Measurements from ENCODE around the gene NIPAL4.

The NIPAL4 gene

DNA sequence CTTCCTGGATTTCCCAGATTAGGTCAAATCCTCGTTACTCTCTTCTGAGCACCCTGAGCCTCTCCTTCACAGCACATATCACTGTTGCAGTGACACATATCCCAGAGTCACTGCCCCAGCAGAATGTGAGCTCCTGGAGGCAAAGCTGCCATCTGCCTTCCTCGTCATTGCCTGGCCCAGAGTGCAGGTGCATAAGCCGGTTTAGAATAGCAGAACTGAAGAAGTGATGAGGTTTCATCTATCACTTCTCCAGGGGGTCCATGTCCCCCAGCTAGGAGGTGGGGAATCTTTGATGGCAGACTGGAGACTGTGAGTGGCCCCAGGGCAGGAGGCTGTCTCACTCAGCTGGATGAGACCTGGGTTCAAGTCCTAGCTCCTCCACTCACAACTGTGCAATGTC, 25.8 kb downstream of the NIPAL4 start:
- Histone ChIP-seq H4K8ac (ENCODE audit: low read depth, low read length) (no peak overlapping the region), H2BK120ac (ENCODE audit: insufficient read depth, low read length, poor library complexity) (no peak overlapping the region), H3K4me3 (ENCODE audit: low read depth, low read length) (no peak overlapping the region), H3K36me3 (ENCODE audit: control insufficient read depth in 1 of 2, insufficient read depth in 2 of 2, low read length in 2 of 2) (peaks cover 64 to 75% of the 10 kb centered on the region in 2 experiments), H3K14ac (ENCODE audit: low read length) (no peak overlapping the region), H3K23ac (ENCODE audit: low read length) (no peak overlapping the region), H3K4ac (ENCODE audit: low read depth, low read length) (no peak overlapping the region), H2AK5ac (ENCODE audit: low read length) (no peak overlapping the region), H3K18ac (ENCODE audit: low read length) (no peak overlapping the region), H3K9ac (ENCODE audit: low read length) (no peak overlapping the region), H3K9me3 (ENCODE audit: insufficient read depth, low read depth, low read length) (peaks cover 2% of the 10 kb centered on the region), H2AFZ (ENCODE audit: insufficient read depth, low read length, poor library complexity) (no peak overlapping the region), H3K79me1 (ENCODE audit: low read length) (no peaks in the 10 kb centered on the region), H3K27ac (ENCODE audit: low read depth, low read length) (no peak overlapping the region), H3K4me1 (ENCODE audit: control insufficient read depth in 1 of 2, insufficient read depth in 2 of 2, low read length in 2 of 2) (no peaks in the 10 kb centered on the region), H2BK12ac (ENCODE audit: low read length) (no peak overlapping the region), H3K4me2 (ENCODE audit: low read length) (no peak overlapping the region), H4K91ac (ENCODE audit: low read depth, low read length) (no peak overlapping the region), H2BK5ac (ENCODE audit: low read depth, low read length, poor library complexity) (no peak overlapping the region), H3K27me3 (ENCODE audit: insufficient read depth, low read length) (no peaks in the 10 kb centered on the region), H4K12ac (ENCODE audit: low read depth, low read length) (no peak overlapping the region), H3K79me2 (ENCODE audit: control insufficient read depth, insufficient read depth, low read length, poor library complexity) (no peaks in the 10 kb centered on the region)
- no CpG with 5 or more reads among the region's 3 CpGs for WGBS (ENCODE audit: extremely low coverage, insufficient coverage, insufficient read length)
- DNase-seq = no peak

DNA sequence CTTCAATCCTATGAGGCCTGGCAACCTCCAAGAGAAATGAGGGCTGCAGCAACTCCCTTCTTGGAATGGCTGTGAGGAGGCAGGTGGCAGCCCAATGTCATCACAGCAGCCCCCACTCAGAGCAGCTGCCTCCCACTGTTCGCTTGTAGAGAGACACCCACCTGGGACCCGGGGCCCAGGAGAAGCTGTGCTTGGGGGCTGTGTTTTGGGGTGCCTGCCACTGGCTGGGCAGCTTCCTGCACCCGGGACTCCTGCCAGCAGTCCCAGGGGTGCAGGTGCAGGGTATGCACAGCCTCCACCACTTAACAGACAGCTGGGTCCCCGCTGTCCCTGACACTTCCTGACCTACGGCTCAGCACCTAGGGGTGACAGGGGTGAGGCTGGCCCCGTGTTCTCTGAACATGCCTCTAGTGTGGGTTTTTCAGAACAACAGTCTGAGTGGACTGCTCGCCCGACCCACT, 26.2 kb downstream of the NIPAL4 start:
- DNase-seq = no peak
- Histone ChIP-seq H3K23ac (ENCODE audit: low read length) (no peak overlapping the region), H3K4me3 (ENCODE audit: low read depth, low read length) (no peak overlapping the region), H3K9ac (ENCODE audit: low read length) (no peak overlapping the region), H3K27ac (ENCODE audit: low read depth, low read length) (no peak overlapping the region), H3K27me3 (ENCODE audit: insufficient read depth, low read length) (no peaks in the 10 kb centered on the region), H3K79me1 (ENCODE audit: low read length) (no peaks in the 10 kb centered on the region), H3K9me3 (ENCODE audit: insufficient read depth, low read depth, low read length) (peaks cover 2% of the 10 kb centered on the region), H4K12ac (ENCODE audit: low read depth, low read length) (no peak overlapping the region), H3K4ac (ENCODE audit: low read depth, low read length) (no peak overlapping the region), H2BK120ac (ENCODE audit: insufficient read depth, low read length, poor library complexity) (no peak overlapping the region), H2AK5ac (ENCODE audit: low read length) (no peak overlapping the region), H3K4me1 (ENCODE audit: control insufficient read depth in 1 of 2, insufficient read depth in 2 of 2, low read length in 2 of 2) (no peaks in the 10 kb centered on the region), H3K14ac (ENCODE audit: low read length) (no peak overlapping the region), H2BK5ac (ENCODE audit: low read depth, low read length, poor library complexity) (no peak overlapping the region), H2BK12ac (ENCODE audit: low read length) (no peak overlapping the region), H4K8ac (ENCODE audit: low read depth, low read length) (no peak overlapping the region), H3K79me2 (ENCODE audit: control insufficient read depth, insufficient read depth, low read length, poor library complexity) (no peaks in the 10 kb centered on the region), H3K18ac (ENCODE audit: low read length) (no peak overlapping the region), H2AFZ (ENCODE audit: insufficient read depth, low read length, poor library complexity) (no peak overlapping the region), H3K36me3 (ENCODE audit: control insufficient read depth in 1 of 2, insufficient read depth in 2 of 2, low read length in 2 of 2) (peaks cover 61 to 72% of the 10 kb centered on the region in 2 experiments), H4K91ac (ENCODE audit: low read depth, low read length) (no peak overlapping the region), H3K4me2 (ENCODE audit: low read length) (no peak overlapping the region)
- no CpG with 5 or more reads among the region's 8 CpGs for WGBS (ENCODE audit: extremely low coverage, insufficient coverage, insufficient read length)

DNA sequence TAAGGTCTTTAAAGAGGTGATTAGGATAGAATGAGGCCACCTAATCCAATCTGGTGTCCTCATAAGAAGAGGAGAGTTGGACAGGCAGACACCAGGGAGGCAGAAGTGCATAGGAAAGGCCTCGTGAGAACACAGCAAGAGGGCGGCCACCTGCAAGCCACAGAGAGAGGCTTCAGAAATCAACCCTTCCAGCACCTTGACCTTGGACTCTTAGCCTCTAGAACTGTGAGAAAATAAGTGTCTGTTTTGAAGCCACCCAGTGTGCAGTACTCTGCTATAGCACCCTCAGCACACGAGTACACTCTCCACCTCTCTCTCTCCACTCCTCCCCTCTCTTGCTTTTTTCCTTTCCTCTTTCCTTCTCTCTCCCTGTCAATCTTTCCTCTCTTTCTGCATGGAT, 26.8 kb downstream of the NIPAL4 start:
- H3K27me3 ChIP-seq (ENCODE audit: insufficient read depth, low read length) = no peaks in the 10 kb centered on the region
- H3K18ac ChIP-seq (ENCODE audit: low read length) = no peak overlapping the region
- no peaks in the 10 kb centered on the region for H3K4me1 ChIP-seq (ENCODE audit: control insufficient read depth in 1 of 2, insufficient read depth in 2 of 2, low read length in 2 of 2)
- H3K9me3 ChIP-seq (ENCODE audit: insufficient read depth, low read depth, low read length) = peaks cover 4% of the 10 kb centered on the region
- H3K27ac ChIP-seq (ENCODE audit: low read depth, low read length) = no peak overlapping the region
- H2AK5ac ChIP-seq (ENCODE audit: low read length) = no peak overlapping the region
- no peak overlapping the region for H2BK5ac ChIP-seq (ENCODE audit: low read depth, low read length, poor library complexity)
- no peak overlapping the region for H2BK120ac ChIP-seq (ENCODE audit: insufficient read depth, low read length, poor library complexity)
- no peak overlapping the region for H2BK12ac ChIP-seq (ENCODE audit: low read length)
- WGBS (ENCODE audit: extremely low coverage, insufficient coverage, insufficient read length) = no CpG with 5 or more reads among the region's 3 CpGs
- H3K4me2 ChIP-seq (ENCODE audit: low read length) = no peak overlapping the region
- no peak overlapping the region for H3K23ac ChIP-seq (ENCODE audit: low read length)
- DNase-seq = no peak
- H4K8ac ChIP-seq (ENCODE audit: low read depth, low read length) = no peak overlapping the region
- no peak overlapping the region for H4K91ac ChIP-seq (ENCODE audit: low read depth, low read length)
- no peak overlapping the region for H3K14ac ChIP-seq (ENCODE audit: low read length)
- peaks cover 61 to 72% of the 10 kb centered on the region in 2 experiments for H3K36me3 ChIP-seq (ENCODE audit: control insufficient read depth in 1 of 2, insufficient read depth in 2 of 2, low read length in 2 of 2)
- no peak overlapping the region for H3K9ac ChIP-seq (ENCODE audit: low read length)
- no peaks in the 10 kb centered on the region for H3K79me2 ChIP-seq (ENCODE audit: control insufficient read depth, insufficient read depth, low read length, poor library complexity)
- no peak overlapping the region for H3K4ac ChIP-seq (ENCODE audit: low read depth, low read length)
- no peak overlapping the region for H4K12ac ChIP-seq (ENCODE audit: low read depth, low read length)
- no peaks in the 10 kb centered on the region for H3K79me1 ChIP-seq (ENCODE audit: low read length)
- H3K4me3 ChIP-seq (ENCODE audit: low read depth, low read length) = no peak overlapping the region
- H2AFZ ChIP-seq (ENCODE audit: insufficient read depth, low read length, poor library complexity) = no peak overlapping the region

DNA sequence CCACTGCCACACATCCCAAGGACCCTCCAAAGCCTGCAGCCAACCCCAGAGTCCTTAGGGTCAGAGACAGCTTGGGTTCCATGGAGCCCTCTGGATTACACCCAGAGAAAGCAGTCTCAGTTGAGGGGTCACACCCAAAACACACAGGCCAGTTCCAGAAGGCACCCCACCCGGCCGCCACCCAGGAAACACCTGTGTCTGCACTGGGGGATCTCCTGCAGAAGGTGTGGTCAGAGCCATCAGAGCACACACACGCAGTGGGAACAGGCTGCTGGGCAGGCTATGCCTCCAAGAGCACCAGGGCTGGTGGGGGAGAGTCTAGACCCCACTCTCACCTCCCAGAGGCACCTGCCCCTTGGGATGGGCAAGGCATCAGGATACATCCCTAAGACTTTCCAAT, 27.3 kb downstream of the NIPAL4 start:
- no CpG with 5 or more reads among the region's 3 CpGs for WGBS (ENCODE audit: extremely low coverage, insufficient coverage, insufficient read length)
- H3K4me2 ChIP-seq (ENCODE audit: low read length) = no peak overlapping the region
- H4K8ac ChIP-seq (ENCODE audit: low read depth, low read length) = no peak overlapping the region

More for the DNA sequence above, 27.3 kb downstream of the NIPAL4 start:
- Histone ChIP-seq H3K4me3 (ENCODE audit: low read depth, low read length) (no peak overlapping the region), H3K4ac (ENCODE audit: low read depth, low read length) (no peak overlapping the region), H3K9ac (ENCODE audit: low read length) (no peak overlapping the region), H3K9me3 (ENCODE audit: insufficient read depth, low read depth, low read length) (peaks cover 4% of the 10 kb centered on the region), H3K4me1 (ENCODE audit: control insufficient read depth in 1 of 2, insufficient read depth in 2 of 2, low read length in 2 of 2) (no peaks in the 10 kb centered on the region), H2AK5ac (ENCODE audit: low read length) (no peak overlapping the region), H3K79me2 (ENCODE audit: control insufficient read depth, insufficient read depth, low read length, poor library complexity) (no peaks in the 10 kb centered on the region), H3K27me3 (ENCODE audit: insufficient read depth, low read length) (no peaks in the 10 kb centered on the region), H3K36me3 (ENCODE audit: control insufficient read depth in 1 of 2, insufficient read depth in 2 of 2, low read length in 2 of 2) (peaks cover 64 to 76% of the 10 kb centered on the region in 2 experiments), H3K27ac (ENCODE audit: low read depth, low read length) (no peak overlapping the region), H2BK12ac (ENCODE audit: low read length) (no peak overlapping the region), H3K79me1 (ENCODE audit: low read length) (no peaks in the 10 kb centered on the region), H3K14ac (ENCODE audit: low read length) (no peak overlapping the region), H3K18ac (ENCODE audit: low read length) (no peak overlapping the region), H4K91ac (ENCODE audit: low read depth, low read length) (no peak overlapping the region), H2BK5ac (ENCODE audit: low read depth, low read length, poor library complexity) (no peak overlapping the region), H3K23ac (ENCODE audit: low read length) (no peak overlapping the region), H2AFZ (ENCODE audit: insufficient read depth, low read length, poor library complexity) (no peak overlapping the region), H2BK120ac (ENCODE audit: insufficient read depth, low read length, poor library complexity) (no peak overlapping the region), H4K12ac (ENCODE audit: low read depth, low read length) (no peak overlapping the region)
- no peak for DNase-seq
